H9 (cell line): Measurements from ENCODE around the gene MGMT. TPM values are rescaled to one million over a fixed set of nuclear protein-coding genes. Genes with fewer than 3 reads are reported as not detected.

Source experiments
- DNase-seq: peaks from one replicate; pipeline ENCODE4 v3.0.0-alpha.2; 2017
- H2AFZ ChIP-seq: one replicate; pipeline ENCODE4 v1.6.1; 2013; ENCODE audit warnings: mild to moderate bottlenecking, low read length, control low read depth, moderate library complexity
- H2AK5ac ChIP-seq: 2 replicates; pipeline ENCODE4 v1.6.1; 2013; ENCODE audit warnings: low read length, control low read depth, mixed read lengths; ENCODE audit not compliant: insufficient read length
- H2BK120ac ChIP-seq: one replicate; pipeline ENCODE4 v1.6.1; 2013; ENCODE audit warnings: low read depth, mild to moderate bottlenecking, low read length, control low read depth, inconsistent platforms; ENCODE audit not compliant: poor library complexity, severe bottlenecking
- H2BK12ac ChIP-seq: 2 replicates; pipeline ENCODE4 v1.6.1; 2013; ENCODE audit warnings: low read length, control low read depth, mixed read lengths, low read depth; ENCODE audit not compliant: insufficient read length
- H2BK15ac ChIP-seq: 2 replicates; pipeline ENCODE4 v1.6.1; 2013; ENCODE audit warnings: low read depth, low read length, control low read depth
- H2BK20ac ChIP-seq: one replicate; pipeline ENCODE4 v1.6.1; 2013; ENCODE audit warnings: low read depth, mild to moderate bottlenecking, low read length, control low read depth, inconsistent platforms; ENCODE audit not compliant: poor library complexity, severe bottlenecking
- H2BK5ac ChIP-seq: 2 replicates; pipeline ENCODE4 v1.6.1; 2013; ENCODE audit warnings: low read length, control low read depth, mixed read lengths; ENCODE audit not compliant: insufficient read length
- H3K14ac ChIP-seq: 2 replicates; pipeline ENCODE4 v1.6.1; 2013; ENCODE audit warnings: low read length, control low read depth; ENCODE audit not compliant: insufficient read depth
- H3K18ac ChIP-seq: 2 replicates; pipeline ENCODE4 v1.6.1; 2013; ENCODE audit warnings: low read depth, mild to moderate bottlenecking, mixed read lengths, low read length, control low read depth; ENCODE audit not compliant: insufficient read length
- H3K23ac ChIP-seq: 2 replicates; pipeline ENCODE4 v1.6.1; 2013; ENCODE audit warnings: low read length, control low read depth, mixed read lengths, low read depth; ENCODE audit not compliant: insufficient read length
- H3K23me2 ChIP-seq: 2 replicates; pipeline ENCODE4 v1.6.1; 2013; ENCODE audit warnings: low read depth, mild to moderate bottlenecking, mixed read lengths, low read length, control low read depth; ENCODE audit not compliant: insufficient read length, poor library complexity, severe bottlenecking
- H3K27ac ChIP-seq: 2 replicates; pipeline ENCODE4 v1.5.1; 2013; ENCODE audit warnings: low read length, control low read depth, mixed read lengths, low read depth; ENCODE audit not compliant: insufficient read length
- H3K27me3 ChIP-seq: 2 replicates; pipeline ENCODE4 v1.6.1; 2013; ENCODE audit warnings: low read length, control low read depth, inconsistent platforms; ENCODE audit not compliant: insufficient read depth
- H3K4ac ChIP-seq: 2 replicates; pipeline ENCODE4 v1.6.1; 2013; ENCODE audit warnings: low read depth, mild to moderate bottlenecking, control low read depth, inconsistent platforms, low read length, moderate library complexity
- H3K4me1 ChIP-seq: 2 replicates; pipeline ENCODE4 v1.6.1; 2013; ENCODE audit warnings: low read length, control low read depth, inconsistent platforms; ENCODE audit not compliant: insufficient read depth
- H3K4me2 ChIP-seq: 2 replicates; pipeline ENCODE4 v1.6.1; 2013; ENCODE audit warnings: low read length, control low read depth, mixed read lengths; ENCODE audit not compliant: insufficient read length, insufficient read depth
- H3K56ac ChIP-seq: 2 replicates; pipeline ENCODE4 v1.6.1; 2013; ENCODE audit warnings: low read depth, mild to moderate bottlenecking, mixed read lengths, low read length, control low read depth; ENCODE audit not compliant: insufficient read length
- H3K79me1 ChIP-seq: 2 replicates; pipeline ENCODE4 v1.6.1; 2013; ENCODE audit warnings: low read depth, mild to moderate bottlenecking, moderate library complexity, low read length, control low read depth, inconsistent platforms; ENCODE audit not compliant: insufficient read depth, poor library complexity, severe bottlenecking
- H3K79me2 ChIP-seq: 2 replicates; pipeline ENCODE4 v1.6.1; 2013; ENCODE audit warnings: low read length, control low read depth, inconsistent platforms; ENCODE audit not compliant: insufficient read depth
- H3K9ac ChIP-seq: 2 replicates; pipeline ENCODE4 v1.6.1; 2013; ENCODE audit warnings: low read length, control low read depth, mixed read lengths; ENCODE audit not compliant: insufficient read length; ENCODE audit errors: extremely low read depth
- H3K9me3 ChIP-seq: one replicate; pipeline ENCODE4 v1.6.1; 2013; ENCODE audit warnings: low read depth, low read length, inconsistent platforms; ENCODE audit not compliant: control insufficient read depth
- H3T11ph ChIP-seq: one replicate; pipeline ENCODE4 v1.6.1; 2013; ENCODE audit warnings: mild to moderate bottlenecking, low read length, control low read depth, inconsistent platforms
- H4K20me1 ChIP-seq: one replicate; pipeline ENCODE4 v1.6.1; 2013; ENCODE audit not compliant: control insufficient read depth, insufficient read length, insufficient read depth
- H4K5ac ChIP-seq: 2 replicates; pipeline ENCODE4 v1.6.1; 2013; ENCODE audit warnings: low read depth, mild to moderate bottlenecking, mixed read lengths, low read length, control low read depth; ENCODE audit not compliant: insufficient read length
- H4K8ac ChIP-seq: replicated peaks from 2 replicates; pipeline ENCODE4 v1.6.1; 2013; ENCODE audit warnings: low read length, control low read depth, mixed read lengths, low read depth; ENCODE audit not compliant: insufficient read length
- H4K91ac ChIP-seq: 2 replicates; pipeline ENCODE4 v1.6.1; 2013; ENCODE audit warnings: low read depth, mild to moderate bottlenecking, moderate library complexity, mixed read lengths, low read length, control low read depth; ENCODE audit not compliant: insufficient read length
- H3K27ac Mint-ChIP-seq, 3 experiments: 2 replicates in 2 of 3; 3 replicates in 1 of 3; pipeline ENCODE4 v1.8.0; 2020 to 2021; ENCODE audit warnings: mixed read lengths in 3 of 3, mild to moderate bottlenecking in 1 of 3, moderate library complexity in 1 of 3
- H3K27me3 Mint-ChIP-seq: 2 replicates; pipeline ENCODE4 v1.8.0; 2021; ENCODE audit warnings: low read depth, mild to moderate bottlenecking, moderate library complexity, mixed read lengths
- H3K36me3 Mint-ChIP-seq, 3 experiments: 2 replicates in 2 of 3; 3 replicates in 1 of 3; pipeline ENCODE4 v1.8.0; 2020 to 2021; ENCODE audit warnings: low read depth in 3 of 3, mixed read lengths in 3 of 3; ENCODE audit not compliant: insufficient read depth in 1 of 3
- H3K4me1 Mint-ChIP-seq, 2 experiments: 2 replicates each; pipeline ENCODE4 v1.8.0; 2020; ENCODE audit warnings: mixed read lengths in 2 of 2
- H3K4me3 Mint-ChIP-seq, 2 experiments: 2 replicates in 1 of 2; 3 replicates in 1 of 2; pipeline ENCODE4 v1.8.0; 2020 to 2021; ENCODE audit warnings: mild to moderate bottlenecking in 2 of 2, mixed read lengths in 2 of 2, moderate library complexity in 1 of 2
- H3K9me3 Mint-ChIP-seq, 2 experiments: 2 replicates in 1 of 2; 3 replicates in 1 of 2; pipeline ENCODE4 v1.8.0; 2020; ENCODE audit warnings: mild to moderate bottlenecking in 2 of 2, mixed read lengths in 2 of 2, moderate library complexity in 1 of 2
- CTCF ChIP-seq: fragments of 200-600 bp; sonication (generic); conservative IDR thresholded peaks from 3 replicates; pipeline ENCODE4 v1.8.0; 2021; ENCODE audit warnings: antibody characterized with exemption, mild to moderate bottlenecking
- WGBS: extraction: QIAGEN DNeasy Blood & Tissue Kit; methylation state at CpG from one replicate; pipeline ENCODE4 v1.1.7; 2013; ENCODE audit warnings: missing lambda C conversion rate, low lambda C conversion rate, mixed read lengths; ENCODE audit not compliant: insufficient read length; ENCODE audit errors: extremely low coverage; 5-methylcytosine and 5-hydroxymethylcytosine counted together
- total RNA-seq: library from RNA; stranded (reverse); gene quantifications from 2 replicates; pipeline ENCODE4 v1.2.1, GENCODE V29; 2021

MGMT gene
- total RNA-seq, 1 experiment from 2014 or later, result 18.4 TPM

- H2BK5ac ChIP-seq, result no peak overlapping the region
- no peak overlapping the region for H2BK20ac ChIP-seq
- no peak for TF ChIP-seq CTCF
- H3K9ac ChIP-seq, result no peak overlapping the region
- Mint-ChIP-seq H3K27ac (no peak overlapping the region), H3K36me3 (no peaks in the 10 kb centered on the region; a peak in 1 of 7 replicates), H3K4me3 (no peak overlapping the region), H3K9me3 (no peaks in the 10 kb centered on the region), H3K4me1 (peaks cover 20 to 22% of the 10 kb centered on the region in 2 experiments), H3K27me3 (no peaks in the 10 kb centered on the region; the same call in 1 of the 2 replicates)
- H4K91ac ChIP-seq, result no peak overlapping the region
- no peaks in the 10 kb centered on the region for H3K27me3 ChIP-seq
- H3K23ac ChIP-seq, result no peak overlapping the region
- no peak overlapping the region for H3K4me2 ChIP-seq
- no peak for DNase-seq
- H4K8ac ChIP-seq, result no peak overlapping the region
- H3K4ac ChIP-seq, result no peak overlapping the region
- H4K20me1 ChIP-seq, result no peaks in the 10 kb centered on the region
- no peak overlapping the region for H2BK12ac ChIP-seq
- no peaks in the 10 kb centered on the region for H3K9me3 ChIP-seq
- no peak overlapping the region for H3K56ac ChIP-seq
- H3T11ph ChIP-seq, result no peak overlapping the region
- no peaks in the 10 kb centered on the region for H3K79me1 ChIP-seq
- H2BK15ac ChIP-seq, result no peak overlapping the region
- no peak overlapping the region for H3K14ac ChIP-seq
- no peaks in the 10 kb centered on the region for H3K79me2 ChIP-seq
- H3K27ac ChIP-seq, result no peak overlapping the region
- H3K18ac ChIP-seq, result no peak overlapping the region
- no peak overlapping the region for H2AK5ac ChIP-seq
- no peak overlapping the region for H2AFZ ChIP-seq
- H3K4me1 ChIP-seq, result peaks cover 2% of the 10 kb centered on the region
- no CpG with 5 or more reads among the region's 13 CpGs for WGBS
- H2BK120ac ChIP-seq, result no peak overlapping the region
- H4K5ac ChIP-seq, result no peak overlapping the region
- no peaks in the 10 kb centered on the region for H3K23me2 ChIP-seq
Observed at GRCh38 chr10:129445436-129446182, 21.4 kb upstream of the MGMT start.
